Measurements from ENCODE around the gene TRANK1. TPM values are rescaled to one million over a fixed set of nuclear protein-coding genes. Genes with fewer than 3 reads are reported as not detected.

The TRANK1 gene
- total RNA-seq, 2 experiments from 2014 or later = 39.2 to 44.8 TPM

GRCh38 chr3:36989568-36989967 lies 44.7 kb upstream of the TRANK1 start:
- H3K27ac ChIP-seq (ENCODE audit: low read depth in 1 of 2, low read length in 2 of 2) = no peak overlapping the region
- TF ChIP-seq CTCF (IDR thresholded peaks at IDR 0.05) = no peak
- H3K36me3 Mint-ChIP-seq (ENCODE audit: low read depth) = peaks cover 55% of the 10 kb centered on the region
- ATAC-seq (ENCODE audit: poor library complexity) (no peak), DNase-seq (no peak)
- no peaks in the 10 kb centered on the region for H3K9me3 ChIP-seq (ENCODE audit: control insufficient read depth in 1 of 2, insufficient read depth in 1 of 2, low read length in 2 of 2)
- POLR2A ChIA-PET = interaction anchor here (0.8 kb wide), 1 partner anchor 144 kb away, joined by 3 read pairs; no protein-coding TSS in a partner anchor
- peaks cover 30% of the 10 kb centered on the region for H3K4me1 ChIP-seq (ENCODE audit: insufficient read depth, low read length)
- H3K27me3 ChIP-seq (ENCODE audit: control insufficient read depth in 1 of 2, insufficient read depth in 2 of 2, low read length in 2 of 2) = no peaks in the 10 kb centered on the region
- intact Hi-C loops (cut with DNase I, micrococcal nuclease) = no loop called here
- H3K27me3 Mint-ChIP-seq = no peaks in the 10 kb centered on the region
- H3K4me3 Mint-ChIP-seq = peak overlapping the region; percentile 50
- H3K27ac Mint-ChIP-seq = no peak overlapping the region
- peaks cover 31% of the 10 kb centered on the region for H3K36me3 ChIP-seq (ENCODE audit: insufficient read depth, low read length)
- H3K9me3 Mint-ChIP-seq = no peaks in the 10 kb centered on the region
- H3K4me1 Mint-ChIP-seq (ENCODE audit: low read depth) = peaks cover 35% of the 10 kb centered on the region
- CTCF ChIA-PET = interaction anchor here (1.8 kb wide), 1 partner anchor 31 kb away, joined by 8 read pairs; no protein-coding TSS in a partner anchor
- H3K4me3 ChIP-seq (ENCODE audit: low read length) = no peak overlapping the region

- ATAC-seq (ENCODE audit: poor library complexity) = no peak
- DNase-seq = peak in 2 of 14 experiments; percentile 34 to 44
- CTCF ChIA-PET = interaction anchor here (1.0 to 1.8 kb wide), 2 partner anchors 30 to 81 kb away, joined by 3 to 8 read pairs; no protein-coding TSS in a partner anchor
- Mint-ChIP-seq H3K9me3 (no peaks in the 10 kb centered on the region), H3K36me3 (ENCODE audit: low read depth) (peaks cover 60% of the 10 kb centered on the region), H3K27me3 (no peaks in the 10 kb centered on the region), H3K4me3 (peak overlapping the region; percentile 50), H3K27ac (no peak overlapping the region), H3K4me1 (ENCODE audit: low read depth) (peaks cover 35% of the 10 kb centered on the region)
- Histone ChIP-seq H3K4me1 (ENCODE audit: insufficient read depth, low read length) (peaks cover 25% of the 10 kb centered on the region), H3K27me3 (ENCODE audit: control insufficient read depth in 1 of 2, insufficient read depth in 2 of 2, low read length in 2 of 2) (no peaks in the 10 kb centered on the region), H3K36me3 (ENCODE audit: insufficient read depth, low read length) (peaks cover 37% of the 10 kb centered on the region), H3K27ac (ENCODE audit: low read depth in 1 of 2, low read length in 2 of 2) (no peak overlapping the region), H3K9me3 (ENCODE audit: control insufficient read depth in 1 of 2, insufficient read depth in 1 of 2, low read length in 2 of 2) (no peaks in the 10 kb centered on the region), H3K4me3 (ENCODE audit: low read length) (no peak overlapping the region)
- no peak for TF ChIP-seq CTCF (IDR thresholded peaks at IDR 0.05)
- POLR2A ChIA-PET = interaction anchor here (1.3 kb wide), 1 partner anchor 44 kb away, joined by 3 read pairs; the partner anchor contains the start of gene TRANK1
- intact Hi-C loops (cut with DNase I, micrococcal nuclease) = no loop called here
These were observed 44.2 kb upstream of the TRANK1 start for GRCh38 chr3:36989005-36989404.

GRCh38 chr3:36988356-36988755 lies 43.5 kb upstream of the TRANK1 start:
- Histone ChIP-seq H3K27me3 (ENCODE audit: control insufficient read depth in 1 of 2, insufficient read depth in 2 of 2, low read length in 2 of 2) (no peaks in the 10 kb centered on the region), H3K36me3 (ENCODE audit: insufficient read depth, low read length) (peaks cover 43% of the 10 kb centered on the region), H3K4me3 (ENCODE audit: low read length) (no peak overlapping the region), H3K9me3 (ENCODE audit: control insufficient read depth in 1 of 2, insufficient read depth in 1 of 2, low read length in 2 of 2) (no peaks in the 10 kb centered on the region), H3K4me1 (ENCODE audit: insufficient read depth, low read length) (peaks cover 24% of the 10 kb centered on the region), H3K27ac (ENCODE audit: low read depth in 1 of 2, low read length in 2 of 2) (no peak overlapping the region)
- intact Hi-C loops (cut with DNase I, micrococcal nuclease) = no loop called here
- Mint-ChIP-seq H3K27me3 (no peaks in the 10 kb centered on the region), H3K27ac (peak overlapping the region; percentile 66), H3K9me3 (no peaks in the 10 kb centered on the region), H3K36me3 (ENCODE audit: low read depth) (peaks cover 67% of the 10 kb centered on the region), H3K4me1 (ENCODE audit: low read depth) (peaks cover 35% of the 10 kb centered on the region), H3K4me3 (peak overlapping the region; percentile 78)
- ChIA-PET CTCF (interaction anchor here (1.0 to 1.8 kb wide), 2 partner anchors 30 to 80 kb away, joined by 3 to 8 read pairs; no protein-coding TSS in a partner anchor), POLR2A (interaction anchor here (1.3 kb wide), 1 partner anchor 43 kb away, joined by 3 read pairs; the partner anchor contains the start of gene TRANK1)
- DNase-seq (peak in 4 of 14 experiments; percentile 4 to 64 (median 55)), ATAC-seq (ENCODE audit: poor library complexity) (no peak)
- TF ChIP-seq CTCF (IDR thresholded peaks at IDR 0.05) = no peak
